ENCODE measurements around the gene FFAR4. TPM values are rescaled to one million over a fixed set of nuclear protein-coding genes. Genes with fewer than 3 reads are reported as not detected.

The FFAR4 gene
- total and polyA plus RNA-seq, 2 experiments from 2014 or later: 0.06 TPM; not detected in 1

DNA sequence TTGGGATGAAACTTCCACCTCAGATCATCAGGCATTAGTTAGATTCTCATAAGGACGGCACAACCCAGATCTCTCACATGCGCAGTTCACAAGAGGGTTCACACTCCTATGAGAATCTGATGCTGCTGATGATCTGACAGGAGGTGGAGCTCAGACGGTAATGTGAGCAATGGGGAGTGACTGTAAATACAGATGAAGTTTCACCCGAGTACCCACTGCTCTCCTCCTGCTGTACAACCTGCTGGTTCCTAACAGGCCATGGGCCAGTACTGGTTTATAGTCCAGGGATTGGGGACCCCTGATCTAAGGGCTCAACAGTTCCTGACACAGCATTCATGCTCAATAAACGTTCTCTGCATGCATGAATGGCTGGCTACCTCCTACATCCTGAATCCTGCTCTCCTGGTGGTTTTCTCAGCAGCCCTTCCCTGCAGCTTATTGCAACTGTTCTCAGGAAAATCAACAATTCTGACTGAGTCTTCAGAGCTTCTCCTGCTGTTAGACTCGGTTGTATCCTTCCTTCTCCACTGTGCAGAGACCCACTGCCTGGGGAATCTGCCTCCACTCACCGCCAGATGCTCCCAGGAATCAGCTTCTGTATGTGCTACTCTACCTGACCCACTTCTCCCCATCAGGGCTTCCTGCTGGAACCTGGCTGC lies 63.3 kb downstream of the FFAR4 start:
- H3K27me3 ChIP-seq (ENCODE audit: insufficient read depth): no peaks in the 10 kb centered on the region
- Mint-ChIP-seq H3K4me3 (no peak overlapping the region), H3K9me3 (no peaks in the 10 kb centered on the region), H3K4me1 (peaks cover 14% of the 10 kb centered on the region; the same call in 2 of the 3 replicates), H3K27ac (no peak overlapping the region), H3K27me3 (ENCODE audit: insufficient read depth, low read depth, poor library complexity) (peaks cover 4% of the 10 kb centered on the region), H3K36me3 (ENCODE audit: low read depth) (no peaks in the 10 kb centered on the region)
- TF ChIP-seq POLR2AphosphoS5 (IDR thresholded peaks at IDR 0.05; ENCODE audit: low read depth) (no peak), EZH2 (IDR thresholded peaks at IDR 0.05; ENCODE audit: low read depth, unreplicated experiment) (no peak), EZH2phosphoT487 (IDR thresholded peaks at IDR 0.05; ENCODE audit: unreplicated experiment) (no peak), JUNB (IDR thresholded peaks at IDR 0.05; ENCODE audit: unreplicated experiment) (no peak), ZNF331 (CRISPR knock-in tag; IDR thresholded peaks at IDR 0.05; ENCODE audit: low read depth) (no peak), CREB1 (CRISPR knock-in tag; IDR thresholded peaks at IDR 0.05; ENCODE audit: low read depth) (no peak), ZNF114 (CRISPR knock-in tag; IDR thresholded peaks at IDR 0.05) (no peak), NANOG (IDR thresholded peaks at IDR 0.05; ENCODE audit: borderline replicate concordance) (no peak), STAT1 (IDR thresholded peaks at IDR 0.05; ENCODE audit: unreplicated experiment) (no peak)
- TF ChIP-seq, protein P1, sequence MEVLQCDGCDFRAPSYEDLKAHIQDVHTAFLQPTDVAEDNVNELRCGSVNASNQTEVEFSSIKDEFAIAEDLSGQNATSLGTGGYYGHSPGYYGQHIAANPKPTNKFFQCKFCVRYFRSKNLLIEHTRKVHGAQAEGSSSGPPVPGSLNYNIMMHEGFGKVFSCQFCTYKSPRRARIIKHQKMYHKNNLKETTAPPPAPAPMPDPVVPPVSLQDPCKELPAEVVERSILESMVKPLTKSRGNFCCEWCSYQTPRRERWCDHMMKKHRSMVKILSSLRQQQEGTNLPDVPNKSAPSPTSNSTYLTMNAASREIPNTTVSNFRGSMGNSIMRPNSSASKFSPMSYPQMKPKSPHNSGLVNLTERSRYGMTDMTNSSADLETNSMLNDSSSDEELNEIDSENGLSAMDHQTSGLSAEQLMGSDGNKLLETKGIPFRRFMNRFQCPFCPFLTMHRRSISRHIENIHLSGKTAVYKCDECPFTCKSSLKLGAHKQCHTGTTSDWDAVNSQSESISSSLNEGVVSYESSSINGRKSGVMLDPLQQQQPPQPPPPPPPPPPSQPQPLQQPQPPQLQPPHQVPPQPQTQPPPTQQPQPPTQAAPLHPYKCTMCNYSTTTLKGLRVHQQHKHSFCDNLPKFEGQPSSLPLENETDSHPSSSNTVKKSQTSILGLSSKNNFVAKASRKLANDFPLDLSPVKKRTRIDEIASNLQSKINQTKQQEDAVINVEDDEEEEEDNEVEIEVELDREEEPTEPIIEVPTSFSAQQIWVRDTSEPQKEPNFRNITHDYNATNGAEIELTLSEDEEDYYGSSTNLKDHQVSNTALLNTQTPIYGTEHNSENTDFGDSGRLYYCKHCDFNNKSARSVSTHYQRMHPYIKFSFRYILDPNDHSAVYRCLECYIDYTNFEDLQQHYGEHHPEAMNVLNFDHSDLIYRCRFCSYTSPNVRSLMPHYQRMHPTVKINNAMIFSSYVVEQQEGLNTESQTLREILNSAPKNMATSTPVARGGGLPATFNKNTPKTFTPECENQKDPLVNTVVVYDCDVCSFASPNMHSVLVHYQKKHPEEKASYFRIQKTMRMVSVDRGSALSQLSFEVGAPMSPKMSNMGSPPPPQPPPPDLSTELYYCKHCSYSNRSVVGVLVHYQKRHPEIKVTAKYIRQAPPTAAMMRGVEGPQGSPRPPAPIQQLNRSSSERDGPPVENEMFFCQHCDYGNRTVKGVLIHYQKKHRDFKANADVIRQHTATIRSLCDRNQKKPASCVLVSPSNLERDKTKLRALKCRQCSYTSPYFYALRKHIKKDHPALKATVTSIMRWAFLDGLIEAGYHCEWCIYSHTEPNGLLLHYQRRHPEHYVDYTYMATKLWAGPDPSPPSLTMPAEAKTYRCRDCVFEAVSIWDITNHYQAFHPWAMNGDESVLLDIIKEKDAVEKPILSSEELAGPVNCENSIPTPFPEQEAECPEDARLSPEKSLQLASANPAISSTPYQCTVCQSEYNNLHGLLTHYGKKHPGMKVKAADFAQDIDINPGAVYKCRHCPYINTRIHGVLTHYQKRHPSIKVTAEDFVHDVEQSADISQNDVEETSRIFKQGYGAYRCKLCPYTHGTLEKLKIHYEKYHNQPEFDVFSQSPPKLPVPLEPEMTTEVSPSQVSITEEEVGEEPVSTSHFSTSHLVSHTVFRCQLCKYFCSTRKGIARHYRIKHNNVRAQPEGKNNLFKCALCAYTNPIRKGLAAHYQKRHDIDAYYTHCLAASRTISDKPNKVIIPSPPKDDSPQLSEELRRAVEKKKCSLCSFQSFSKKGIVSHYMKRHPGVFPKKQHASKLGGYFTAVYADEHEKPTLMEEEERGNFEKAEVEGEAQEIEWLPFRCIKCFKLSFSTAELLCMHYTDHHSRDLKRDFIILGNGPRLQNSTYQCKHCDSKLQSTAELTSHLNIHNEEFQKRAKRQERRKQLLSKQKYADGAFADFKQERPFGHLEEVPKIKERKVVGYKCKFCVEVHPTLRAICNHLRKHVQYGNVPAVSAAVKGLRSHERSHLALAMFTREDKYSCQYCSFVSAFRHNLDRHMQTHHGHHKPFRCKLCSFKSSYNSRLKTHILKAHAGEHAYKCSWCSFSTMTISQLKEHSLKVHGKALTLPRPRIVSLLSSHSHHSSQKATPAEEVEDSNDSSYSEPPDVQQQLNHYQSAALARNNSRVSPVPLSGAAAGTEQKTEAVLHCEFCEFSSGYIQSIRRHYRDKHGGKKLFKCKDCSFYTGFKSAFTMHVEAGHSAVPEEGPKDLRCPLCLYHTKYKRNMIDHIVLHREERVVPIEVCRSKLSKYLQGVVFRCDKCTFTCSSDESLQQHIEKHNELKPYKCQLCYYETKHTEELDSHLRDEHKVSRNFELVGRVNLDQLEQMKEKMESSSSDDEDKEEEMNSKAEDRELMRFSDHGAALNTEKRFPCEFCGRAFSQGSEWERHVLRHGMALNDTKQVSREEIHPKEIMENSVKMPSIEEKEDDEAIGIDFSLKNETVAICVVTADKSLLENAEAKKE (CRISPR knock-in tag; IDR thresholded peaks at IDR 0.05): no peak
- TF ChIP-seq, protein P2, sequence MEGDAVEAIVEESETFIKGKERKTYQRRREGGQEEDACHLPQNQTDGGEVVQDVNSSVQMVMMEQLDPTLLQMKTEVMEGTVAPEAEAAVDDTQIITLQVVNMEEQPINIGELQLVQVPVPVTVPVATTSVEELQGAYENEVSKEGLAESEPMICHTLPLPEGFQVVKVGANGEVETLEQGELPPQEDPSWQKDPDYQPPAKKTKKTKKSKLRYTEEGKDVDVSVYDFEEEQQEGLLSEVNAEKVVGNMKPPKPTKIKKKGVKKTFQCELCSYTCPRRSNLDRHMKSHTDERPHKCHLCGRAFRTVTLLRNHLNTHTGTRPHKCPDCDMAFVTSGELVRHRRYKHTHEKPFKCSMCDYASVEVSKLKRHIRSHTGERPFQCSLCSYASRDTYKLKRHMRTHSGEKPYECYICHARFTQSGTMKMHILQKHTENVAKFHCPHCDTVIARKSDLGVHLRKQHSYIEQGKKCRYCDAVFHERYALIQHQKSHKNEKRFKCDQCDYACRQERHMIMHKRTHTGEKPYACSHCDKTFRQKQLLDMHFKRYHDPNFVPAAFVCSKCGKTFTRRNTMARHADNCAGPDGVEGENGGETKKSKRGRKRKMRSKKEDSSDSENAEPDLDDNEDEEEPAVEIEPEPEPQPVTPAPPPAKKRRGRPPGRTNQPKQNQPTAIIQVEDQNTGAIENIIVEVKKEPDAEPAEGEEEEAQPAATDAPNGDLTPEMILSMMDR (conservative IDR thresholded peaks at IDR 0.05; ENCODE audit: low read depth in 2 of 2): no peak
- TF ChIP-seq, protein P3, sequence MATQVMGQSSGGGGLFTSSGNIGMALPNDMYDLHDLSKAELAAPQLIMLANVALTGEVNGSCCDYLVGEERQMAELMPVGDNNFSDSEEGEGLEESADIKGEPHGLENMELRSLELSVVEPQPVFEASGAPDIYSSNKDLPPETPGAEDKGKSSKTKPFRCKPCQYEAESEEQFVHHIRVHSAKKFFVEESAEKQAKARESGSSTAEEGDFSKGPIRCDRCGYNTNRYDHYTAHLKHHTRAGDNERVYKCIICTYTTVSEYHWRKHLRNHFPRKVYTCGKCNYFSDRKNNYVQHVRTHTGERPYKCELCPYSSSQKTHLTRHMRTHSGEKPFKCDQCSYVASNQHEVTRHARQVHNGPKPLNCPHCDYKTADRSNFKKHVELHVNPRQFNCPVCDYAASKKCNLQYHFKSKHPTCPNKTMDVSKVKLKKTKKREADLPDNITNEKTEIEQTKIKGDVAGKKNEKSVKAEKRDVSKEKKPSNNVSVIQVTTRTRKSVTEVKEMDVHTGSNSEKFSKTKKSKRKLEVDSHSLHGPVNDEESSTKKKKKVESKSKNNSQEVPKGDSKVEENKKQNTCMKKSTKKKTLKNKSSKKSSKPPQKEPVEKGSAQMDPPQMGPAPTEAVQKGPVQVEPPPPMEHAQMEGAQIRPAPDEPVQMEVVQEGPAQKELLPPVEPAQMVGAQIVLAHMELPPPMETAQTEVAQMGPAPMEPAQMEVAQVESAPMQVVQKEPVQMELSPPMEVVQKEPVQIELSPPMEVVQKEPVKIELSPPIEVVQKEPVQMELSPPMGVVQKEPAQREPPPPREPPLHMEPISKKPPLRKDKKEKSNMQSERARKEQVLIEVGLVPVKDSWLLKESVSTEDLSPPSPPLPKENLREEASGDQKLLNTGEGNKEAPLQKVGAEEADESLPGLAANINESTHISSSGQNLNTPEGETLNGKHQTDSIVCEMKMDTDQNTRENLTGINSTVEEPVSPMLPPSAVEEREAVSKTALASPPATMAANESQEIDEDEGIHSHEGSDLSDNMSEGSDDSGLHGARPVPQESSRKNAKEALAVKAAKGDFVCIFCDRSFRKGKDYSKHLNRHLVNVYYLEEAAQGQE (IDR thresholded peaks at IDR 0.05; ENCODE audit: unreplicated experiment): no peak
- TF ChIP-seq, protein P4, sequence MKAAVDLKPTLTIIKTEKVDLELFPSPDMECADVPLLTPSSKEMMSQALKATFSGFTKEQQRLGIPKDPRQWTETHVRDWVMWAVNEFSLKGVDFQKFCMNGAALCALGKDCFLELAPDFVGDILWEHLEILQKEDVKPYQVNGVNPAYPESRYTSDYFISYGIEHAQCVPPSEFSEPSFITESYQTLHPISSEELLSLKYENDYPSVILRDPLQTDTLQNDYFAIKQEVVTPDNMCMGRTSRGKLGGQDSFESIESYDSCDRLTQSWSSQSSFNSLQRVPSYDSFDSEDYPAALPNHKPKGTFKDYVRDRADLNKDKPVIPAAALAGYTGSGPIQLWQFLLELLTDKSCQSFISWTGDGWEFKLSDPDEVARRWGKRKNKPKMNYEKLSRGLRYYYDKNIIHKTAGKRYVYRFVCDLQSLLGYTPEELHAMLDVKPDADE (IDR thresholded peaks at IDR 0.05): no peak
- ATAC-seq (no peak), DNase-seq (ENCODE audit: low spot score) (no peak)
- no peaks in the 10 kb centered on the region for H3K4me1 ChIP-seq (ENCODE audit: insufficient read depth)
- no peak overlapping the region for H3K4me2 ChIP-seq
- no peaks in the 10 kb centered on the region for H3F3A ChIP-seq (replicated peaks; ENCODE audit: low read depth)
- H3K4me3 ChIP-seq: no peak overlapping the region
- H3K79me2 ChIP-seq (replicated peaks; ENCODE audit: insufficient read depth): no peaks in the 10 kb centered on the region
- no peaks in the 10 kb centered on the region for H4K20me1 ChIP-seq (replicated peaks; ENCODE audit: insufficient read depth)
- H3K9me2 ChIP-seq (ENCODE audit: insufficient read depth): no peaks in the 10 kb centered on the region
- H3K36me3 ChIP-seq (ENCODE audit: insufficient read depth): no peaks in the 10 kb centered on the region
- H2AFZ ChIP-seq: no peak overlapping the region
- no peak overlapping the region for H3K27ac ChIP-seq (ENCODE audit: low read depth)
